CD4-positive, alpha-beta memory T cell (primary cell): ENCODE results near the gene FAF1. TPM values are rescaled to one million over a fixed set of nuclear protein-coding genes. Genes with fewer than 3 reads are reported as not detected.

Experiments
- CTCF ChIA-PET: fragments of 350-600 bp; sonication (Branson Sonifier 250); formaldehyde crosslinking; loops from one replicate; lab custom pipeline; 2021; ENCODE audit warnings: inconsistent platforms; ENCODE audit not compliant: partially characterized antibody; lab: Charles Lee
- POLR2A ChIA-PET: fragments of 350-600 bp; sonication (Branson Sonifier 250); formaldehyde crosslinking; loops from one replicate; lab custom pipeline; 2021; ENCODE audit not compliant: partially characterized antibody; lab: Charles Lee
- DNase-seq, 5 donors: peaks; one replicate each; pipeline versions ENCODE4 v3.0.0 to v3.0.0-alpha.2; 2020 to 2022; ENCODE audit warnings: mixed read lengths in 1 of 5
- H3K27ac ChIP-seq: one replicate; pipeline ENCODE4 v1.7.0; 2013; ENCODE audit warnings: low read depth, low read length
- H3K27me3 ChIP-seq: 2 replicates; pipeline ENCODE4 v1.7.0; 2013; ENCODE audit warnings: mild to moderate bottlenecking, low read length, moderate library complexity; ENCODE audit not compliant: insufficient read depth
- H3K36me3 ChIP-seq: 2 replicates; pipeline ENCODE4 v1.7.0; 2013; ENCODE audit warnings: mild to moderate bottlenecking, low read length, moderate library complexity; ENCODE audit not compliant: insufficient read depth
- H3K4me1 ChIP-seq: 2 replicates; pipeline ENCODE4 v1.7.0; 2013; ENCODE audit warnings: mild to moderate bottlenecking, low read length, moderate library complexity; ENCODE audit not compliant: insufficient read depth
- H3K4me3 ChIP-seq, 2 donors: one replicate each; pipeline ENCODE4 v1.7.0; 2013; ENCODE audit warnings: low read length in 2 of 2, mild to moderate bottlenecking in 1 of 2
- H3K9me3 ChIP-seq, 2 donors: one replicate each; pipeline ENCODE4 v1.7.0; 2013; ENCODE audit warnings: low read length in 2 of 2, control low read depth in 1 of 2; ENCODE audit not compliant: control insufficient read depth in 1 of 2
- H3K27ac Mint-ChIP-seq, 7 donors: one replicate each; pipeline ENCODE4 v1.8.0; 2020 to 2021; ENCODE audit warnings: mixed read lengths in 7 of 7, mild to moderate bottlenecking in 6 of 7, inconsistent platforms in 3 of 7, moderate library complexity in 3 of 7
- H3K27me3 Mint-ChIP-seq, 2 donors: one replicate each; pipeline ENCODE4 v1.8.0; 2020 to 2021; ENCODE audit warnings: mixed read lengths in 2 of 2
- H3K36me3 Mint-ChIP-seq, 2 donors: one replicate each; pipeline ENCODE4 v1.8.0; 2020 to 2021; ENCODE audit warnings: mixed read lengths in 2 of 2, inconsistent platforms in 1 of 2, mild to moderate bottlenecking in 1 of 2
- H3K4me1 Mint-ChIP-seq, 4 donors: one replicate each; pipeline ENCODE4 v1.8.0; 2020 to 2021; ENCODE audit warnings: mixed read lengths in 4 of 4, mild to moderate bottlenecking in 1 of 4
- H3K4me3 Mint-ChIP-seq, 8 donors: one replicate each; pipeline ENCODE4 v1.8.0; 2020 to 2021; ENCODE audit warnings: mixed read lengths in 8 of 8, mild to moderate bottlenecking in 7 of 8, moderate library complexity in 6 of 8, inconsistent platforms in 3 of 8
- H3K9me3 Mint-ChIP-seq, 8 donors: one replicate each; pipeline ENCODE4 v1.8.0; 2020 to 2021; ENCODE audit warnings: mixed read lengths in 8 of 8, mild to moderate bottlenecking in 5 of 8, inconsistent platforms in 3 of 8, moderate library complexity in 1 of 8
- intact Hi-C: fragments of 100-400 bp; cut with micrococcal nuclease; formaldehyde crosslinking; loops from one replicate; pipeline ENCODE4 v1.15.1; 2023
- polyA plus RNA-seq, 2 donors: library from polyadenylated mRNA; unstranded; fragments of 300-500 nt; fragmentation: Illumina TruSeq; gene quantifications; one replicate each; pipeline ENCODE4 v1.2.3, GENCODE V29; 2021
- total RNA-seq, 2 experiments: library from RNA; stranded (reverse); gene quantifications; one replicate each; pipeline ENCODE4 v1.2.3, GENCODE V29; 2021

Gene FAF1
- total and polyA plus RNA-seq, 4 experiments from 2014 or later: 36.0 to 60.2 (median 53.9) TPM

- no peaks in the 10 kb centered on the region for H3K9me3 ChIP-seq
- no peak overlapping the region for H3K27ac ChIP-seq
- CTCF ChIA-PET: no interaction called here
- POLR2A ChIA-PET: no interaction called here
- Mint-ChIP-seq H3K4me1 (peaks cover 0 to 4% (median 0%) of the 10 kb centered on the region in 4 donors), H3K27ac (no peak overlapping the region), H3K9me3 (no peaks in the 10 kb centered on the region), H3K27me3 (no peaks in the 10 kb centered on the region), H3K36me3 (peaks cover 0 to 19% of the 10 kb centered on the region in 2 donors), H3K4me3 (no peak overlapping the region)
- no peaks in the 10 kb centered on the region for H3K27me3 ChIP-seq
- no peaks in the 10 kb centered on the region for H3K36me3 ChIP-seq
- H3K4me3 ChIP-seq: no peak overlapping the region
- no peak for DNase-seq
- H3K4me1 ChIP-seq: no peaks in the 10 kb centered on the region
- intact Hi-C loops: loop anchor here (5.0 kb wide), 1 partner anchor 332 kb away; no protein-coding TSS in a partner anchor
Observed at GRCh38 chr1:50699795-50700194, 260.3 kb downstream of the FAF1 start.

- H3K36me3 Mint-ChIP-seq: peaks cover 0 to 20% of the 10 kb centered on the region in 2 donors
- intact Hi-C loops: no loop called here
- DNase-seq: no peak
- POLR2A ChIA-PET: no interaction called here
- H3K9me3 Mint-ChIP-seq: no peaks in the 10 kb centered on the region
- H3K4me3 ChIP-seq: no peak overlapping the region
- no peaks in the 10 kb centered on the region for H3K36me3 ChIP-seq
- no peaks in the 10 kb centered on the region for H3K27me3 Mint-ChIP-seq
- peaks cover 0 to 2% (median 0%) of the 10 kb centered on the region in 4 donors for H3K4me1 Mint-ChIP-seq
- CTCF ChIA-PET: interaction anchor here (1.3 to 1.9 kb wide), 2 partner anchors 8 to 76 kb away, joined by 4 to 9 read pairs; no protein-coding TSS in a partner anchor
- no peaks in the 10 kb centered on the region for H3K4me1 ChIP-seq
- H3K9me3 ChIP-seq: no peaks in the 10 kb centered on the region
- no peak overlapping the region for H3K4me3 Mint-ChIP-seq
- H3K27ac ChIP-seq: no peak overlapping the region
- H3K27me3 ChIP-seq: no peaks in the 10 kb centered on the region
- no peak overlapping the region for H3K27ac Mint-ChIP-seq
Observed at GRCh38 chr1:50697440-50698421, 262.3 kb downstream of the FAF1 start.

- CTCF ChIA-PET: no interaction called here
- no peaks in the 10 kb centered on the region for H3K9me3 Mint-ChIP-seq
- no peaks in the 10 kb centered on the region for H3K27me3 ChIP-seq
Observed at GRCh38 chr1:50693829-50694228, 266.2 kb downstream of the FAF1 start.

GRCh38 chr1:50684185-50684584, 275.9 kb downstream of the FAF1 start:
- no peak for DNase-seq
- H3K27ac ChIP-seq: no peak overlapping the region
- ChIA-PET POLR2A (interaction anchor here (0.9 kb wide), 1 partner anchor 21 kb away, joined by 3 read pairs; no protein-coding TSS in a partner anchor), CTCF (interaction anchor here (0.7 kb wide), 1 partner anchor 56 kb away, joined by 3 read pairs; no protein-coding TSS in a partner anchor)
- no peaks in the 10 kb centered on the region for H3K9me3 Mint-ChIP-seq
- no peaks in the 10 kb centered on the region for H3K27me3 ChIP-seq
- H3K27me3 Mint-ChIP-seq: no peaks in the 10 kb centered on the region
- no peak overlapping the region for H3K27ac Mint-ChIP-seq
- H3K9me3 ChIP-seq: no peaks in the 10 kb centered on the region
- H3K36me3 Mint-ChIP-seq: peaks cover 4 to 9% of the 10 kb centered on the region in 2 donors
- no peaks in the 10 kb centered on the region for H3K4me1 ChIP-seq
- no peaks in the 10 kb centered on the region for H3K36me3 ChIP-seq
- intact Hi-C loops: no loop called here
- peaks cover 0 to 4% (median 0%) of the 10 kb centered on the region in 4 donors for H3K4me1 Mint-ChIP-seq
- H3K4me3 ChIP-seq: no peak overlapping the region
- no peak overlapping the region for H3K4me3 Mint-ChIP-seq

More at GRCh38 chr1:50693829-50694228, 266.2 kb downstream of the FAF1 start:
- H3K4me3 ChIP-seq: no peak overlapping the region
- POLR2A ChIA-PET: no interaction called here
- DNase-seq: no peak
- H3K27me3 Mint-ChIP-seq: no peaks in the 10 kb centered on the region
- H3K36me3 ChIP-seq: no peaks in the 10 kb centered on the region
- no peak overlapping the region for H3K27ac ChIP-seq
- no peak overlapping the region for H3K4me3 Mint-ChIP-seq
- intact Hi-C loops: no loop called here
- no peaks in the 10 kb centered on the region for H3K4me1 ChIP-seq
- H3K27ac Mint-ChIP-seq: no peak overlapping the region
- peaks cover 0 to 2% (median 0%) of the 10 kb centered on the region in 4 donors for H3K4me1 Mint-ChIP-seq
- peaks cover 15 to 18% of the 10 kb centered on the region in 2 donors for H3K36me3 Mint-ChIP-seq
- H3K9me3 ChIP-seq: no peaks in the 10 kb centered on the region

- Mint-ChIP-seq H3K4me1 (peaks cover 0 to 4% (median 2%) of the 10 kb centered on the region in 4 donors), H3K9me3 (no peaks in the 10 kb centered on the region), H3K27me3 (no peaks in the 10 kb centered on the region), H3K4me3 (no peak overlapping the region), H3K27ac (no peak overlapping the region), H3K36me3 (peaks cover 4 to 6% of the 10 kb centered on the region in 2 donors)
- no peak overlapping the region for H3K27ac ChIP-seq
- intact Hi-C loops: no loop called here
- ChIA-PET POLR2A (no interaction called here), CTCF (interaction anchor here (1.2 kb wide), 1 partner anchor 22 kb away, joined by 3 read pairs; no protein-coding TSS in a partner anchor)
- H3K4me1 ChIP-seq: no peaks in the 10 kb centered on the region
- H3K9me3 ChIP-seq: no peaks in the 10 kb centered on the region
- DNase-seq: no peak
- no peaks in the 10 kb centered on the region for H3K27me3 ChIP-seq
- no peak overlapping the region for H3K4me3 ChIP-seq
- H3K36me3 ChIP-seq: no peaks in the 10 kb centered on the region
Observed at GRCh38 chr1:50681931-50682330, 278.1 kb downstream of the FAF1 start.

GRCh38 chr1:50667710-50668356, 292.2 kb downstream of the FAF1 start:
- Histone ChIP-seq H3K27me3 (no peaks in the 10 kb centered on the region), H3K4me3 (no peak overlapping the region), H3K4me1 (no peaks in the 10 kb centered on the region), H3K36me3 (no peaks in the 10 kb centered on the region), H3K9me3 (no peaks in the 10 kb centered on the region), H3K27ac (no peak overlapping the region)
- Mint-ChIP-seq H3K27ac (no peak overlapping the region), H3K27me3 (no peaks in the 10 kb centered on the region), H3K4me1 (no peaks in the 10 kb centered on the region), H3K4me3 (no peak overlapping the region), H3K36me3 (peaks cover 2 to 18% of the 10 kb centered on the region in 2 donors), H3K9me3 (no peaks in the 10 kb centered on the region)
- CTCF ChIA-PET: no interaction called here
- intact Hi-C loops: no loop called here
- DNase-seq: no peak
- POLR2A ChIA-PET: no interaction called here

- intact Hi-C loops: no loop called here
- Mint-ChIP-seq H3K36me3 (peaks cover 2 to 18% of the 10 kb centered on the region in 2 donors), H3K9me3 (no peaks in the 10 kb centered on the region), H3K4me1 (no peaks in the 10 kb centered on the region), H3K4me3 (no peak overlapping the region), H3K27me3 (no peaks in the 10 kb centered on the region), H3K27ac (no peak overlapping the region)
- no peak overlapping the region for H3K4me3 ChIP-seq
- H3K9me3 ChIP-seq: no peaks in the 10 kb centered on the region
- ChIA-PET CTCF (interaction anchor here (0.7 kb wide), 1 partner anchor 46 kb away, joined by 3 read pairs; no protein-coding TSS in a partner anchor), POLR2A (no interaction called here)
- H3K36me3 ChIP-seq: no peaks in the 10 kb centered on the region
- no peaks in the 10 kb centered on the region for H3K4me1 ChIP-seq
- no peaks in the 10 kb centered on the region for H3K27me3 ChIP-seq
- no peak for DNase-seq
- no peak overlapping the region for H3K27ac ChIP-seq
Observed at GRCh38 chr1:50667272-50667671, 292.8 kb downstream of the FAF1 start.
